Uterus (tissue), 4 donors: ENCODE results near the gene MASP2. TPM values are rescaled to one million over a fixed set of nuclear protein-coding genes. Genes with fewer than 3 reads are reported as not detected.

Experiments
- DNase-seq, 2 donors: peaks; one replicate each; pipeline ENCODE4 v3.0.0-alpha.2; 2019 to 2020
- H3K27ac ChIP-seq, 2 donors: fragments of 200-600 bp; sonication (generic); 1 replicate in 1 of 2; 2 replicates in 1 of 2; pipeline ENCODE4 v1.5.1; 2016 to 2018
- H3K27me3 ChIP-seq, 2 donors: fragments of 200-600 bp; sonication (generic); one replicate each; pipeline ENCODE4 v1.5.1; 2018 to 2019; ENCODE audit warnings: control low read depth in 1 of 2
- H3K36me3 ChIP-seq, 2 donors: fragments of 200-600 bp; sonication (generic); one replicate each; pipeline ENCODE4 v1.5.1; 2019; ENCODE audit warnings: control low read depth in 1 of 2
- H3K4me1 ChIP-seq, 2 donors: fragments of 200-600 bp; sonication (generic); one replicate each; pipeline ENCODE4 v1.5.1; 2018 to 2019; ENCODE audit warnings: control low read depth in 1 of 2
- H3K4me3 ChIP-seq, 2 donors: fragments of 200-600 bp; sonication (generic); 1 replicate in 1 of 2; 2 replicates in 1 of 2; pipeline ENCODE4 v1.5.1; 2018 to 2019; ENCODE audit warnings: mild to moderate bottlenecking in 1 of 2
- H3K9me3 ChIP-seq, 2 donors: fragments of 200-600 bp; sonication (generic); one replicate each; pipeline ENCODE4 v1.5.1; 2019; ENCODE audit warnings: control low read depth in 1 of 2
- CTCF ChIP-seq, 4 experiments: fragments of 200-600 bp in 2 of 4; fragments of 450-650 bp in 2 of 4; sonication (generic) in 2 of 4; IDR thresholded peaks; one replicate each; pipeline ENCODE4 v1.5.1; 2016 to 2019; ENCODE audit warnings: antibody characterized with exemption in 4 of 4, mild to moderate bottlenecking in 2 of 4, moderate library complexity in 1 of 4
- POLR2A ChIP-seq, 2 donors: fragments of 450-650 bp; IDR thresholded peaks; one replicate each; pipeline ENCODE4 v1.6.1; 2016; ENCODE audit warnings: antibody characterized with exemption in 2 of 2, mild to moderate bottlenecking in 1 of 2, moderate library complexity in 1 of 2
- intact Hi-C: fragments of 100-400 bp; cut with DNase I; formaldehyde crosslinking; loops from one replicate; pipeline ENCODE4 v1.15.1; 2023; ENCODE audit warnings: low total_unique reads
- total RNA-seq, 4 donors: library from RNA; depleted of rRNA in 3 of 4; stranded (reverse); fragments of >200 nt in 3 of 4; gene quantifications; one replicate each; pipeline versions ENCODE4 v1.1.0 to v1.2.4, GENCODE V29; 2014 to 2023
- donor health status: DM: yes; HTN: yes; CAD: no.

Gene MASP2
- total RNA-seq, 4 donors from 2014 or later = not detected

GRCh38 chr1:11059968-11060830 is 13.2 kb upstream of the MASP2 start, which contains the start of gene SRM:
Gene SRM (minus strand): TSS chr1:11060018. CDS start chr1:11059943, 75 bp downstream.
- intact Hi-C loops = no loop called here
- no peaks in the 10 kb centered on the region for H3K36me3 ChIP-seq
- peak within 1 kb of the TSS; percentile 46 to 76 for H3K4me3 ChIP-seq
- no peaks in the 10 kb centered on the region for H3K9me3 ChIP-seq
- DNase-seq = peak; percentile 83 to 93
- peak; percentile 57 to 70 for TF ChIP-seq POLR2A (IDR thresholded peaks at IDR 0.05)
- peak in 3 of 4 experiments; percentile 72 to 89 (median 75) for TF ChIP-seq CTCF (IDR thresholded peaks at IDR 0.05)
- H3K27me3 ChIP-seq = no peaks in the 10 kb centered on the region
- H3K4me1 ChIP-seq = peaks cover 5 to 9% of the 10 kb centered on the region in 2 donors
- peak within 1 kb of the TSS; percentile 32 to 53 for H3K27ac ChIP-seq

- Histone ChIP-seq H3K4me3 (peak overlapping the region; percentile 39 to 61), H3K36me3 (no peaks in the 10 kb centered on the region), H3K27ac (peak overlapping the region; percentile 13 to 47), H3K27me3 (no peaks in the 10 kb centered on the region), H3K4me1 (peaks cover 5 to 9% of the 10 kb centered on the region in 2 donors), H3K9me3 (no peaks in the 10 kb centered on the region)
- TF ChIP-seq POLR2A (IDR thresholded peaks at IDR 0.05) (no peak), CTCF (IDR thresholded peaks at IDR 0.05) (no peak)
- peak in 1 of 2 donors; percentile 25 for DNase-seq
- intact Hi-C loops = no loop called here
These were observed 12.3 kb upstream of the MASP2 start for GRCh38 chr1:11059155-11059967.

GRCh38 chr1:11058595-11059154 is 11.6 kb upstream of the MASP2 start:
- Histone ChIP-seq H3K9me3 (no peaks in the 10 kb centered on the region), H3K4me1 (peaks cover 5 to 9% of the 10 kb centered on the region in 2 donors), H3K36me3 (no peaks in the 10 kb centered on the region), H3K27ac (peak overlapping the region in 1 of 2 donors; percentile 47), H3K27me3 (no peaks in the 10 kb centered on the region), H3K4me3 (peak overlapping the region; percentile 39 to 61)
- DNase-seq = no peak
- TF ChIP-seq POLR2A (IDR thresholded peaks at IDR 0.05) (no peak), CTCF (IDR thresholded peaks at IDR 0.05) (no peak)
- intact Hi-C loops = no loop called here

- intact Hi-C loops = no loop called here
- Histone ChIP-seq H3K4me1 (peaks cover 5 to 9% of the 10 kb centered on the region in 2 donors), H3K9me3 (no peaks in the 10 kb centered on the region), H3K27ac (no peak overlapping the region), H3K27me3 (no peaks in the 10 kb centered on the region), H3K4me3 (no peak overlapping the region), H3K36me3 (no peaks in the 10 kb centered on the region)
- TF ChIP-seq POLR2A (IDR thresholded peaks at IDR 0.05) (no peak), CTCF (IDR thresholded peaks at IDR 0.05) (no peak)
- no peak for DNase-seq
These were observed 11.0 kb upstream of the MASP2 start for GRCh38 chr1:11058026-11058425.
